ENCODE measurements around the gene SRGAP2. TPM values are rescaled to one million over a fixed set of nuclear protein-coding genes. Genes with fewer than 3 reads are reported as not detected.
"Not testable (repeated sequence)": the region's sequence is repeated elsewhere in the genome, so short reads cannot be mapped to it uniquely, and the experiment has no call there.

Gene SRGAP2
- total RNA-seq, 2 experiments from 2014 or later, result 42.1 to 69.0 TPM

- H3K27ac Mint-ChIP-seq; H3K27me3 Mint-ChIP-seq; H3K9me3 Mint-ChIP-seq (ENCODE audit: low read depth); H3K4me1 Mint-ChIP-seq; ATAC-seq; intact Hi-C loops (cut with DNase I, micrococcal nuclease); DNase-seq; H3K4me3 Mint-ChIP-seq; CTCF ChIA-PET; POLR2A ChIA-PET; H3K36me3 Mint-ChIP-seq (ENCODE audit: low read depth): not testable (repeated sequence)
Observed at GRCh38 chr1:206183788-206184187, 19.6 kb upstream of the SRGAP2 start.

- DNase-seq; H3K4me3 Mint-ChIP-seq; H3K9me3 Mint-ChIP-seq (ENCODE audit: low read depth); H3K4me1 Mint-ChIP-seq; intact Hi-C loops (cut with DNase I, micrococcal nuclease); H3K27ac Mint-ChIP-seq; H3K36me3 Mint-ChIP-seq (ENCODE audit: low read depth); H3K27me3 Mint-ChIP-seq; CTCF ChIA-PET; POLR2A ChIA-PET; ATAC-seq: not testable (repeated sequence)
Observed at GRCh38 chr1:206185778-206186177, 17.6 kb upstream of the SRGAP2 start.

- H3K9me3 Mint-ChIP-seq (ENCODE audit: low read depth); H3K4me3 Mint-ChIP-seq; CTCF ChIA-PET; H3K27ac Mint-ChIP-seq; H3K36me3 Mint-ChIP-seq (ENCODE audit: low read depth); POLR2A ChIA-PET; ATAC-seq; intact Hi-C loops (cut with DNase I, micrococcal nuclease); H3K27me3 Mint-ChIP-seq; H3K4me1 Mint-ChIP-seq; DNase-seq: not testable (repeated sequence)
Observed at GRCh38 chr1:206186826-206187225, 16.5 kb upstream of the SRGAP2 start.

- H3K4me1 Mint-ChIP-seq; H3K36me3 Mint-ChIP-seq (ENCODE audit: low read depth); CTCF ChIA-PET; H3K4me3 Mint-ChIP-seq; H3K9me3 Mint-ChIP-seq (ENCODE audit: low read depth); ATAC-seq; intact Hi-C loops (cut with DNase I, micrococcal nuclease); H3K27ac Mint-ChIP-seq; POLR2A ChIA-PET; DNase-seq; H3K27me3 Mint-ChIP-seq: not testable (repeated sequence)
Observed at GRCh38 chr1:206195182-206195581, 8.2 kb upstream of the SRGAP2 start.

GRCh38 chr1:206196748-206197424 is 6.5 kb upstream of the SRGAP2 start:
- H3K27ac Mint-ChIP-seq, POLR2A ChIA-PET: not testable (repeated sequence)

GRCh38 chr1:206202789-206203363 is 465 bp upstream of the SRGAP2 start, which contains the start of gene FAM72A:
Gene FAM72A (minus strand): TSS chr1:206202839. CDS start chr1:206202025, 814 bp downstream.
- H3K4me1 Mint-ChIP-seq; H3K9me3 Mint-ChIP-seq (ENCODE audit: low read depth); CTCF ChIA-PET; H3K27me3 Mint-ChIP-seq; intact Hi-C loops (cut with DNase I, micrococcal nuclease); H3K36me3 Mint-ChIP-seq (ENCODE audit: low read depth); POLR2A ChIA-PET: not testable (repeated sequence)
- Mint-ChIP-seq H3K4me3 (peak within 1 kb of the TSS; percentile 75), H3K27ac (peak within 1 kb of the TSS; percentile 23)
- DNase-seq, result peak; percentile 97
- peak; percentile 89 for ATAC-seq

More at GRCh38 chr1:206196748-206197424, 6.5 kb upstream of the SRGAP2 start:
- intact Hi-C loops (cut with DNase I, micrococcal nuclease); CTCF ChIA-PET; H3K4me3 Mint-ChIP-seq; H3K9me3 Mint-ChIP-seq (ENCODE audit: low read depth); H3K4me1 Mint-ChIP-seq; H3K36me3 Mint-ChIP-seq (ENCODE audit: low read depth); DNase-seq; ATAC-seq; H3K27me3 Mint-ChIP-seq: not testable (repeated sequence)

- DNase-seq, result peak; percentile 17
- intact Hi-C loops (cut with DNase I, micrococcal nuclease); H3K27me3 Mint-ChIP-seq; H3K9me3 Mint-ChIP-seq (ENCODE audit: low read depth); CTCF ChIA-PET; H3K36me3 Mint-ChIP-seq (ENCODE audit: low read depth); ATAC-seq; H3K27ac Mint-ChIP-seq; POLR2A ChIA-PET; H3K4me1 Mint-ChIP-seq: not testable (repeated sequence)
- peak overlapping the region; percentile 55 for H3K4me3 Mint-ChIP-seq
Observed at GRCh38 chr1:206204159-206204511, 794 bp downstream of the SRGAP2 start.

GRCh38 chr1:206204871-206205270 is 1.5 kb downstream of the SRGAP2 start:
- H3K27ac Mint-ChIP-seq; H3K27me3 Mint-ChIP-seq; H3K9me3 Mint-ChIP-seq (ENCODE audit: low read depth); H3K36me3 Mint-ChIP-seq (ENCODE audit: low read depth); H3K4me1 Mint-ChIP-seq; CTCF ChIA-PET; POLR2A ChIA-PET; ATAC-seq; intact Hi-C loops (cut with DNase I, micrococcal nuclease): not testable (repeated sequence)
- H3K4me3 Mint-ChIP-seq, result peak overlapping the region; percentile 51
- peak; percentile 9 for DNase-seq

GRCh38 chr1:206205569-206205968 is 2.2 kb downstream of the SRGAP2 start:
- H3K27me3 Mint-ChIP-seq; intact Hi-C loops (cut with DNase I, micrococcal nuclease); CTCF ChIA-PET; H3K4me1 Mint-ChIP-seq; ATAC-seq; H3K36me3 Mint-ChIP-seq (ENCODE audit: low read depth); H3K27ac Mint-ChIP-seq; H3K9me3 Mint-ChIP-seq (ENCODE audit: low read depth); POLR2A ChIA-PET; H3K4me3 Mint-ChIP-seq: not testable (repeated sequence)
- DNase-seq, result peak; percentile 40

GRCh38 chr1:206210802-206211201 is 7.5 kb downstream of the SRGAP2 start:
- H3K4me1 Mint-ChIP-seq; H3K36me3 Mint-ChIP-seq (ENCODE audit: low read depth); H3K27me3 Mint-ChIP-seq; DNase-seq; intact Hi-C loops (cut with DNase I, micrococcal nuclease); ATAC-seq; H3K27ac Mint-ChIP-seq; CTCF ChIA-PET; H3K9me3 Mint-ChIP-seq (ENCODE audit: low read depth); H3K4me3 Mint-ChIP-seq; POLR2A ChIA-PET: not testable (repeated sequence)

GRCh38 chr1:206215600-206216392 is 12.5 kb downstream of the SRGAP2 start:
- ATAC-seq; H3K27ac Mint-ChIP-seq; H3K36me3 Mint-ChIP-seq (ENCODE audit: low read depth); intact Hi-C loops (cut with DNase I, micrococcal nuclease); H3K27me3 Mint-ChIP-seq; H3K4me3 Mint-ChIP-seq; DNase-seq; H3K4me1 Mint-ChIP-seq; H3K9me3 Mint-ChIP-seq (ENCODE audit: low read depth); POLR2A ChIA-PET; CTCF ChIA-PET: not testable (repeated sequence)

- H3K9me3 Mint-ChIP-seq (ENCODE audit: low read depth); DNase-seq; intact Hi-C loops (cut with DNase I, micrococcal nuclease); CTCF ChIA-PET; H3K27me3 Mint-ChIP-seq; ATAC-seq; H3K4me3 Mint-ChIP-seq; H3K27ac Mint-ChIP-seq; H3K36me3 Mint-ChIP-seq (ENCODE audit: low read depth); H3K4me1 Mint-ChIP-seq; POLR2A ChIA-PET: not testable (repeated sequence)
Observed at GRCh38 chr1:206218285-206218684, 14.9 kb downstream of the SRGAP2 start.
